GM19025 (cell line): Measurements from ENCODE around the gene SLCO4A1.
A peak's percentile ranks its signal among the peaks of the same experiment; 100 is the strongest.

ENCODE experiments used
- ATAC-seq: cut with Tn5 transposase; IDR thresholded peaks from one replicate; pipeline ENCODE4 v1.9.1; 2021; ENCODE audit warnings: mild to moderate bottlenecking, low read depth, moderate library complexity; ENCODE audit not compliant: unreplicated experiment

Gene SLCO4A1

GRCh38 chr20:62650551-62651284 lies 8.4 kb downstream of the SLCO4A1 start:
- ATAC-seq = no peak

GRCh38 chr20:62651285-62652021 lies 9.2 kb downstream of the SLCO4A1 start:
- ATAC-seq = peak; percentile 50

- peak; percentile 65 for ATAC-seq
Observed at GRCh38 chr20:62652041-62652893, 10.0 kb downstream of the SLCO4A1 start.

GRCh38 chr20:62652894-62653305 lies 10.6 kb downstream of the SLCO4A1 start:
- no peak for ATAC-seq

GRCh38 chr20:62653373-62653772 lies 11.1 kb downstream of the SLCO4A1 start:
- ATAC-seq = no peak

GRCh38 chr20:62653951-62654685 lies 11.8 kb downstream of the SLCO4A1 start:
- no peak for ATAC-seq

GRCh38 chr20:62655282-62656196 lies 13.2 kb downstream of the SLCO4A1 start:
- no peak for ATAC-seq

GRCh38 chr20:62656197-62656918 lies 14.1 kb downstream of the SLCO4A1 start:
- ATAC-seq = no peak

GRCh38 chr20:62656919-62657588 lies 14.8 kb downstream of the SLCO4A1 start:
- ATAC-seq = no peak

- ATAC-seq = no peak
Observed at GRCh38 chr20:62657589-62657942, 15.3 kb downstream of the SLCO4A1 start.

GRCh38 chr20:62657956-62658355 lies 15.7 kb downstream of the SLCO4A1 start:
- no peak for ATAC-seq

- ATAC-seq = no peak
Observed at GRCh38 chr20:62658593-62659178, 16.4 kb downstream of the SLCO4A1 start.

GRCh38 chr20:62659488-62660239 lies 17.4 kb downstream of the SLCO4A1 start:
- no peak for ATAC-seq

- no peak for ATAC-seq
Observed at GRCh38 chr20:62660240-62660615, 17.9 kb downstream of the SLCO4A1 start.

GRCh38 chr20:62660768-62661167 lies 18.5 kb downstream of the SLCO4A1 start:
- ATAC-seq = no peak

- ATAC-seq = no peak
Observed at GRCh38 chr20:62661647-62662046, 19.3 kb downstream of the SLCO4A1 start.

GRCh38 chr20:62662422-62662821 lies 20.1 kb downstream of the SLCO4A1 start:
- no peak for ATAC-seq
